Motor neuron (in vitro differentiated cells): ENCODE measurements around the gene KCNK18. TPM values are rescaled to one million over a fixed set of nuclear protein-coding genes. Genes with fewer than 3 reads are reported as not detected.

Experiments
- ATAC-seq, 8 experiments: fragments of 200-7000 bp; cut with Tn5 transposase; replicated peaks in 6 of 8; 2 replicates each; pipeline ENCODE4 v1.8.0; 2021; ENCODE audit warnings: mild to moderate bottlenecking in 8 of 8, moderate library complexity in 8 of 8
- H3K27ac ChIP-seq, 2 donors: fragments of 250-450 bp; sonication (Bioruptor Pico); 2 replicates each; pipeline ENCODE4 v1.9.0; 2021; ENCODE audit warnings: antibody characterized with exemption in 2 of 2, mild to moderate bottlenecking in 2 of 2, moderate library complexity in 1 of 2
- H3K4me1 ChIP-seq, 2 donors: fragments of 250-450 bp; sonication (Bioruptor Pico); replicated peaks in 1 of 2; 2 replicates each; pipeline ENCODE4 v1.6.1; 2021; ENCODE audit warnings: antibody characterized with exemption in 2 of 2, mild to moderate bottlenecking in 2 of 2, moderate library complexity in 1 of 2
- H3K4me3 ChIP-seq, 5 donors: fragments of 250-450 bp; sonication (Bioruptor Pico); 2 replicates each; pipeline ENCODE4 v1.9.0; 2021; ENCODE audit warnings: antibody characterized with exemption in 5 of 5, mild to moderate bottlenecking in 5 of 5, moderate library complexity in 4 of 5
- WGBS, 10 experiments: fragments of 450-650 bp; shearing (Covaris generic); methylation state at CpG; one replicate each; pipeline ENCODE4 v1.0.0; 2022; 5-methylcytosine and 5-hydroxymethylcytosine counted together
- in situ Hi-C, 9 experiments: fragments of 400-800 bp; cut with MboI; loops; one replicate each; pipeline ENCODE4 v1.15.0; 2021; ENCODE audit warnings: low sequenced_read_pairs in 9 of 9, low pct_unique_long_range_greater_than_20kb in 2 of 9; ENCODE audit not compliant: unreplicated experiment in 9 of 9
- total RNA-seq, 8 experiments: library from RNA; unstranded; fragments of 300-600 nt; gene quantifications; 2 replicates each; pipeline versions ENCODE4 v1.2.3 to v1.2.4, GENCODE V29; 2022

Gene KCNK18
- under 1 TPM in 1 of 8 experiments, not detected in 7; 0.21 TPM for total RNA-seq

- in situ Hi-C loops, result loop anchor here in 1 of 9 experiments (25.0 kb wide), 1 partner anchor 385 kb away; no protein-coding TSS in a partner anchor
- no peak within 1 kb of the TSS for H3K4me3 ChIP-seq
- ATAC-seq, result no peak
- H3K27ac ChIP-seq, result no peak within 1 kb of the TSS
- no peaks in the 10 kb centered on the region for H3K4me1 ChIP-seq
- 24 to 92% (median 65%) methylated on average over 2 to 8 of the region's 12 CpGs; no CpG with 5 or more reads in 4 of the 10 experiments for WGBS, 10 experiments
Observed at GRCh38 chr10:117197189-117197588, at the start of gene KCNK18. KCNK18 (plus strand) TSS chr10:117197489; CDS start chr10:117197489, 0 bp downstream.

- no peaks in the 10 kb centered on the region for H3K4me1 ChIP-seq
- ATAC-seq, result no peak
- H3K27ac ChIP-seq, result no peak overlapping the region
- in situ Hi-C loops, result no loop called here
- 17 to 100% (median 80%) methylated on average over 1 to 3 of the region's 3 CpGs; no CpG with 5 or more reads in 1 of the 10 experiments for WGBS, 10 experiments
- H3K4me3 ChIP-seq, result no peak overlapping the region
Observed at GRCh38 chr10:117148284-117148683, 49.0 kb upstream of the KCNK18 start.

- in situ Hi-C loops, result loop anchor here in 3 of 9 experiments (25.0 kb wide), 2 partner anchors 165 to 340 kb away; no protein-coding TSS in a partner anchor
- ATAC-seq, result peak in 2 of 8 experiments; percentile 64 to 83
- H3K4me3 ChIP-seq, result no peak overlapping the region
- 6 to 80% (median 33%) methylated on average over 1 to 3 of the region's 3 CpGs; no CpG with 5 or more reads in 2 of the 10 experiments for WGBS, 10 experiments
- no peaks in the 10 kb centered on the region for H3K4me1 ChIP-seq
- H3K27ac ChIP-seq, result no peak overlapping the region
Observed at GRCh38 chr10:117152668-117153067, 44.6 kb upstream of the KCNK18 start.

GRCh38 chr10:117158297-117158696, 39.0 kb upstream of the KCNK18 start:
- Histone ChIP-seq H3K4me3 (no peak overlapping the region), H3K4me1 (peaks cover 0 to 10% of the 10 kb centered on the region in 2 donors), H3K27ac (no peak overlapping the region)
- in situ Hi-C loops, result loop anchor here in 3 of 9 experiments (25.0 kb wide), 2 partner anchors 171 to 346 kb away; no protein-coding TSS in a partner anchor
- WGBS, 10 experiments, result 0 to 60% (median 20%) methylated on average over 1 to 2 of the region's 2 CpGs; no CpG with 5 or more reads in 4 of the 10 experiments
- ATAC-seq, result no peak

GRCh38 chr10:117159390-117159789, 37.9 kb upstream of the KCNK18 start:
- H3K4me3 ChIP-seq, result no peak overlapping the region
- WGBS, 10 experiments, result 0 to 40% (median 2%) methylated on average over 2 to 6 of the region's 6 CpGs; no CpG with 5 or more reads in 2 of the 10 experiments
- ATAC-seq, result no peak

GRCh38 chr10:117160567-117160966, 36.7 kb upstream of the KCNK18 start:
- WGBS, 10 experiments, result 0 to 20% (median 5%) methylated on average over 2 to 5 of the region's 5 CpGs
- ATAC-seq, result no peak
- in situ Hi-C loops, result loop anchor here in 3 of 9 experiments (25.0 kb wide), 2 partner anchors 173 to 348 kb away; no protein-coding TSS in a partner anchor
- Histone ChIP-seq H3K4me1 (peaks cover 0 to 12% of the 10 kb centered on the region in 2 donors), H3K27ac (no peak overlapping the region), H3K4me3 (no peak overlapping the region)

More at GRCh38 chr10:117159390-117159789, 37.9 kb upstream of the KCNK18 start:
- peaks cover 0 to 10% of the 10 kb centered on the region in 2 donors for H3K4me1 ChIP-seq
- in situ Hi-C loops, result loop anchor here in 3 of 9 experiments (25.0 kb wide), 2 partner anchors 172 to 347 kb away; no protein-coding TSS in a partner anchor
- no peak overlapping the region for H3K27ac ChIP-seq

- WGBS, 10 experiments, result 0 to 33% (median 10%) methylated on average over 3 to 6 of the region's 6 CpGs; no CpG with 5 or more reads in 1 of the 10 experiments
- Histone ChIP-seq H3K4me1 (peaks cover 0 to 12% of the 10 kb centered on the region in 2 donors), H3K27ac (no peak overlapping the region), H3K4me3 (no peak overlapping the region)
- ATAC-seq, result no peak
- in situ Hi-C loops, result loop anchor here in 3 of 9 experiments (25.0 kb wide), 2 partner anchors 174 to 349 kb away; no protein-coding TSS in a partner anchor
Observed at GRCh38 chr10:117161386-117162033, 35.8 kb upstream of the KCNK18 start.

GRCh38 chr10:117162093-117163060, 34.9 kb upstream of the KCNK18 start:
- H3K4me3 ChIP-seq, result peak overlapping the region in 1 of 5 donors; percentile 18
- 6 to 86% (median 20%) methylated on average over 1 to 12 of the region's 39 CpGs for WGBS, 10 experiments
- in situ Hi-C loops, result loop anchor here in 3 of 9 experiments (25.0 kb wide), 2 partner anchors 175 to 350 kb away; no protein-coding TSS in a partner anchor
- peaks cover 0 to 12% of the 10 kb centered on the region in 2 donors for H3K4me1 ChIP-seq
- peak in 7 of 8 experiments; percentile 14 to 53 (median 40) for ATAC-seq
- no peak overlapping the region for H3K27ac ChIP-seq

- peaks cover 0 to 12% of the 10 kb centered on the region in 2 donors for H3K4me1 ChIP-seq
- H3K27ac ChIP-seq, result no peak overlapping the region
- ATAC-seq, result peak; percentile 44 to 69 (median 60)
- peak overlapping the region in 1 of 5 donors; percentile 18 for H3K4me3 ChIP-seq
- 0 to 84% (median 34%) methylated on average over 1 to 22 of the region's 82 CpGs; no CpG with 5 or more reads in 5 of the 10 experiments for WGBS, 10 experiments
- in situ Hi-C loops, result loop anchor here in 3 of 9 experiments (25.0 kb wide), 2 partner anchors 176 to 351 kb away; no protein-coding TSS in a partner anchor
Observed at GRCh38 chr10:117163061-117163953, 34.0 kb upstream of the KCNK18 start.

GRCh38 chr10:117163954-117164548, 33.2 kb upstream of the KCNK18 start:
- in situ Hi-C loops, result loop anchor here in 3 of 9 experiments (25.0 kb wide), 2 partner anchors 177 to 352 kb away; no protein-coding TSS in a partner anchor
- 5 to 80% (median 16%) methylated on average over 2 to 11 of the region's 16 CpGs for WGBS, 10 experiments
- Histone ChIP-seq H3K27ac (no peak overlapping the region), H3K4me1 (peaks cover 0 to 12% of the 10 kb centered on the region in 2 donors), H3K4me3 (no peak overlapping the region)
- no peak for ATAC-seq
